SK-N-MC (cell line): ENCODE measurements around the gene AAK1.

Experiments used
- EZH2 ChIP-seq: fragments of 200-600 bp; sonication (generic); IDR thresholded peaks from one replicate; pipeline ENCODE4 v1.6.1; 2017; ENCODE audit warnings: antibody characterized with exemption
- FOXP2 ChIP-seq: optimal IDR thresholded peaks from 2 replicates; pipeline ENCODE3; 2011; ENCODE audit warnings: mild to moderate bottlenecking, moderate library complexity; ENCODE audit not compliant: insufficient read depth; ENCODE audit errors: extremely low read length, control extremely low read depth
- POLR2AphosphoS5 ChIP-seq: IDR thresholded peaks from 2 replicates; pipeline ENCODE4 v1.6.1; 2012; ENCODE audit warnings: mild to moderate bottlenecking, low read depth, low read length, borderline replicate concordance

- TF ChIP-seq EZH2 (no peak), POLR2AphosphoS5 (no peak), FOXP2 (no peak)
These were observed 12.1 kb downstream of the AAK1 start for GRCh38 chr2:69631402-69631801.
